GM19463 (cell line): ENCODE data around the gene CENPF.

Experiments
- ATAC-seq: cut with Tn5 transposase; IDR thresholded peaks from one replicate; pipeline ENCODE4 v1.9.1; 2021; ENCODE audit warnings: mild to moderate bottlenecking, moderate library complexity; ENCODE audit not compliant: unreplicated experiment

The CENPF gene

GRCh38 chr1:214700437-214700836, 97.4 kb downstream of the CENPF start:
- ATAC-seq = no peak

- ATAC-seq = no peak
Measured at GRCh38 chr1:214702556-214702955, 99.6 kb downstream of the CENPF start.

- no peak for ATAC-seq
Measured at GRCh38 chr1:214707306-214708087, 104.5 kb downstream of the CENPF start.

DNA sequence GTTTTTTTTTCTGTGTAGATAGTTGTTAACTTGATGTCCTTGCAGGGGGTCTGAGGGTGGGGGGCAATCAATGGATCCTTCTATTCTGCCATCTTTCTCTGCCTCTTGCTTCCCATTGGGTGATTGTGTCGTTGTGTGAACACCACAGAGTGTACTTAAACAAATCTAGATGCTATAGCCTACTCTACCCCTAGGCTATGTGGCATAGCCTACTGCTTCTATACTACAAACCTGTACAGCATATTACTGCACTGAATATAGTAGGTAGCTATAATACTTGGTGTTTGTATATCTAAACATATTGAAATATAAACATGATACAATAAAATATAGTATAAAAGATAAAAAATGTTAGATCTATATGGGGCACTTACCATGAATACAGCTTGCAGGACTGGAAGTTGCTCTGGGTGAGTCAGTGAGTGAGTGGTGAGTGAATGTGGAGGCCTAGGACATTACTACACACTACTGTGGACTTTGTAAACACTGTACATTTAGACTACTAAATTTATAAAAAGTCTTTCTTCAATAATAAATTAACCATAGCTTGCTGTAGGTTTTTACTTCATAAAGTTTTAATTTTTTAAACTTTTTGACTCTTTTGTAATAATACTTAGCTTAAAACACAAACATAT, 105.4 kb downstream of the CENPF start:
- no peak for ATAC-seq

DNA sequence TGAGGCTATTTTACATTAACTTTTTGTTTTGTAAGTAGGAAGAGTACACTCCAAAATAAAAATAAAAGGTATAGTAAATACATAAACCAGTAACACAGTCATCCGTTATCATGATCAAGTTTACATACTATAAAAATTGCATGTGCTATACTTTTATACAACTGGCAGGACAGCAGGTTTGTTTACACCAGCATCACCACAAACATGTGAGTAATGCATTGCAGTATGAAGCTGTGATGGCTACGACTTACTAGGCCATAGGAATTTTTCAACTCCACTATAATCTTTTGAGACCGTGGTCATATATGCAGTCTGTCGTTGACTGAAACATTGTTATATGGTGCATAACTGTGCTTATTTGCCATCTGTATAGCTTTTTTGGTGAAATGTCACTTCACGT, 106.2 kb downstream of the CENPF start:
- ATAC-seq = no peak

DNA sequence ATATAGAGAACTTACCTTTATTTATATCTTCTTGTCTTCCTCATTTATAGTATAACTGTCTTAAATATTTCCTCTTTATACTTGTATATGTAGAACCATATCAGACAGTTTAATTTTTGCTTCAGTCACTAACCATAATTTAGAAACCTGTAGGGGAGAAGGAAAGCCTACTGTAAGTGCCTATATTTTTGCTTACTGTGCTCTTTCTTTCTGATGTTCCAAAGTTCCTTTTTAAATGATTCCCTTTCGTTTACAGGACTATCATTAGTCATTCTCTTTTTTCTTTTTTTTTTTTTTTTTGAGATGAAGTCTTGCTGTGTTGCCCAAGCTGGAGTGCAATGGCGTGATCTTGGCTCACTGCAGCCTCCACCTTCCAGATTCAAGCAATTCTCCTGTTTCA, 109.7 kb downstream of the CENPF start:
- ATAC-seq = no peak
